GM19025 (cell line): ENCODE data around the gene HMCN1.

Source experiments
- ATAC-seq: cut with Tn5 transposase; IDR thresholded peaks from one replicate; pipeline ENCODE4 v1.9.1; 2021; ENCODE audit warnings: mild to moderate bottlenecking, low read depth, moderate library complexity; ENCODE audit not compliant: unreplicated experiment

Gene HMCN1

GRCh38 chr1:185843297-185843869 is 109.2 kb downstream of the HMCN1 start:
- no peak for ATAC-seq

- ATAC-seq: no peak
These were observed 109.8 kb downstream of the HMCN1 start for GRCh38 chr1:185843986-185844385.

DNA sequence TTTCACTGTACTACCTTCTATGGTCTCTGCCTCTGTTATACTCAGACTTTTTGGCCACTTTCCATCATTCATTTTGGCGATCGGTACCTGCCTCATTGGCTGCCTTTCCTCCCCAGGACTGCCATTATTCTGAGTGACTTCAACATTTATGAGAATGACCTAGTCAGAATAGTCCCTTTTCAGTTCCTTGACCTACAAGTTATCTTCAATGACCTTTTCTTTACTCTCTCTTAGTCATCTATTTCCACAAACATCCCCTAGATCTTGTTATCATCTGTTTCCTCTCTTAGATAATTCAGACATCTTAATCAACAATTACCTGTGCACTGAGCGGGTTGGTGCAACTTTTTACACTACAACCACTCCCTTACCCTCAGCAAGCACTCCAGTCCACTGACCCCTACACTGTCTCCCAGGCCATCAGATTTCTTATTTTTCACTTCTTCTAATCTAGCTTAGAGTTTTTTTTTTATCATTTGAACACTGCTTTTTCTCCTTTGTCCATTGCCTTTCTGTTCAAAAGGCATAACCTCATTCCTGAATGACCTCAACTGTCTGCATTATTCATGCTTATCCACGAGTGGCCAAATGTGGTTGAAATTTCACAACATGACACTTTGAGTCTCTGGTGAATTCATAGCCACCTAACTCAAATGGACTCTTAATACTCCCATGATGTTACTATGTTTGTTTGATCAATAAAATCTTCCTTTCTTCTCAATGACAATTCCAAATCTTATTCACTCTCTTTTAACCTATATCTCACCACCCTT is 112.7 kb downstream of the HMCN1 start:
- no peak for ATAC-seq

DNA sequence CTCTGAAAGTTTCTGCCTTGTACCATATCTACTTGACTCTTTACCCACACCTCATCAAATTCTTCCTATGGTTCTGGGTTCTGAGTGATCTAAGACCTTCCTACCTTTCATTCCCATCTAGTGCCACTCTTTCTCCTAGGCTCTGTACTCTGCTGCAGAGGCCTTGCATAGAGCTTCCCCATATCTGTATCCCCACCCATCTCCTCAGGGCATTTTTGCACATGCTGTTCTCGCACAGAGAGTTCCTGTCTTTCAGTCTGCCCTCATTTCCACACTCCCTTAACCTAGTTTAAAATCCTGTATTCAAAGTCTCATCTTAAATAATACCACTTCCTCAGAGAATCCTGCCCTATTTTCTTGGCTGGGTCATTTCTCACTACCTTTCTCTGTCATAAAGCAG is 114.8 kb downstream of the HMCN1 start:
- no peak for ATAC-seq

GRCh38 chr1:185850366-185850765 is 116.2 kb downstream of the HMCN1 start:
- no peak for ATAC-seq

GRCh38 chr1:185853739-185854138 is 119.5 kb downstream of the HMCN1 start:
- no peak for ATAC-seq

GRCh38 chr1:185856482-185856881 is 122.3 kb downstream of the HMCN1 start:
- ATAC-seq: no peak

DNA sequence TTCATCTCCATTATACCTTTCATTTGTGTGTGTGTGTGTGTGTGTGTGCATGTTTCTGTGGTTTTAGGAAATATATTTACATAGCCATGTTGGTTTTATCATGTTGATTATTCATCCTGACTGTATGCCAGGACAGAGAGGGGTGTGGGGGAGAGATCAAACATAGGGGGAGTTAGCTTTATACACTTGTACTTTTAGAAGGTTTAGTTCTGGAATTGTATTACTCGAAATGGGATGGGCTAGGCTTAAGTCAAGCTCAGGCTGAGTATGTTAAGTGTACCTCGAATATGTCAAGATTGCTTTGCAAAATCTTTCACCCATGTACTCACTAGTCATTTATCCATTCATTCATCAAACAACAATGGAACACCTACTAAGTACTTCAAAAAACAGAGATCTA is 123.3 kb downstream of the HMCN1 start:
- no peak for ATAC-seq

GRCh38 chr1:185860311-185860710 is 126.1 kb downstream of the HMCN1 start:
- ATAC-seq: no peak

GRCh38 chr1:185860859-185861258 is 126.7 kb downstream of the HMCN1 start:
- no peak for ATAC-seq

- ATAC-seq: no peak
These were observed 127.4 kb downstream of the HMCN1 start for GRCh38 chr1:185861630-185862029.

- no peak for ATAC-seq
These were observed 128.0 kb downstream of the HMCN1 start for GRCh38 chr1:185862235-185862634.

GRCh38 chr1:185864331-185864730 is 130.1 kb downstream of the HMCN1 start:
- ATAC-seq: no peak

DNA sequence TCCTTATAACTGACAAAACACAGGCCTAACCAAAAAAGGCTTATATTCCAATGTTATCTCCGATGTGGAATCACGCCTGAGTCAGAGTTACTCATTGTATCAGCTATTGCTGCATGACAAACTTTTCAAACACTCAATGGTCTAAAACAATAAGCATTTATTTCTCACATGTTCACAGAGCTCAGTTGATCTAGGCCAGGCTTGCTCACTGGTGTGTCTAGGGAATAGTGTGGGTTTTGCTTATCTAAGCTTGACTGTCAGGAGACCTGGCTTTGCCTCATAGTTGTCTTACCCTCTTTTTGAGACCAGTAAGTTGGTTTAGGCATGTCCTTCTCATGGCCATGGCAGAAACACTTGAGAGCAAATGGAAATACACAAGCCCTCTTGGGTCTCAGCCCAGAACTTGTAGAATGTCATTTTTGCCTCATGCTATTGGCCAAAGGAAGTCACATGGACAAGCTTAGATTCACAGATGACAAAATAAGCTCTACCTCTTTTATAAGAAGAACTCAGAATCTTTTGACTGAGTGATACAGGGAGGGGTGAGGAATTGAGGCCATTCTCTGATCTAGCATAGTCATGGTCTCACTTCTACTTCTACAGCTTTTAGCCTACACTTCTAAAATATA is 130.8 kb downstream of the HMCN1 start:
- no peak for ATAC-seq

DNA sequence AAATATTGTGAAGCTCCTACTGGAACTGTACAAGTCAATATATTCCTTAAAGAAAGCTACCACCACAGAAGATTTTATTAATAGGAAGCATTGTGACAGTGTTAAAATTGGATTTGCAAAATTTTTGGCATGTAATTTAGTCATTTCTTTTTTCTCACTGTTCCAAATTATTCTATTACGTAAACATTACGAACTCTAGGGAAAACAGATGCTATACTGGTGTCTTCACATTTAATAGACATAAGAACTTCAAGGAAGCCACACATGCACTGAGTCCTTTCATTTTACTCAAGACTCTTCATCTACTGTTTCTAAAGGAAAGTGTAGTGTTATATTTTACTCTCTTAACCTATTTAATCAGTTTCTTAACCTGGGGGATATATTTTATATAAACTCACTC is 135.4 kb downstream of the HMCN1 start:
- ATAC-seq: no peak

DNA sequence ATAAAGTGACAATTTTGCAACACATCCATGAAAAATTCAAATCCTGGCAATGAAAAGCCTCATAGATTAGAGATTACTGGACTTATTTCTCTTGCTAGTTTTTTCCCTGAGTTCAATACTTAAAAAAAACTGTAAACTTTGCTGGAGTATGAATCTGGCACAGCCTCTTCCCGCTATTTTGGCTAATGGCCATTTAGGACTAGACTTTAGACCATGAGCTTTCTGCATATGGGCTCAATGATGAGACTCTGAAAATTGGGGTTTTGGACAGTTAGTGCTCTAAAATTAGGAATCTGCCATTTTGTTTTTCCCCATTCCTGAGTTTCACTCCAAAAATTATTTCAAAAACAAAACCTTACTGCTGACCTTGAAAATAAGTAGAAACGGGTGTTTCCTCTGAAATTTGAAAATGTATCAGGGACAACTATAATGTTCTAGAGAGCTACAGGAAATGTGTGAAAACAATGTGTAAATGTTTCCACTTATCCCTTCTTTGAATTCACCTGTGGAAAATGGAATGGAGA is 137.5 kb downstream of the HMCN1 start:
- no peak for ATAC-seq

- no peak for ATAC-seq
These were observed 140.1 kb downstream of the HMCN1 start for GRCh38 chr1:185874246-185874645.

DNA sequence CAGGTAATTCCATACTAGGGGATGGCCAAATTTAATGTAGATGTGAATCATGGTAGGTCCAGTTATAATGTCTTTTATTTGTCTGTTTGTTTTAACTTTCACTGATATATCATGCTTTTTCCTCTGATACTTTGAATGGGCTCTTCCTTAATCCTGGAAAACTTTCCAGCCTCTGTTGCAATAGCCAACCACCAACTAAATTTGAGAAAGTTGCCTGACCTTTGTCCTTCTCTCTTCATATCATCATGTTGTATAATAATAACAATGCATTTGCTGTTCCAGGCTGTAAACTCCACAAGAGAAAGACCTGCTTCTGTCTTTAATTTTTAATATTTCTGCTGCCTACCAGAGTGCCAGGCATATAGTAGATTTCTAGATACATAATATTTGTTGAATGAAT is 146.1 kb downstream of the HMCN1 start:
- ATAC-seq: no peak

DNA sequence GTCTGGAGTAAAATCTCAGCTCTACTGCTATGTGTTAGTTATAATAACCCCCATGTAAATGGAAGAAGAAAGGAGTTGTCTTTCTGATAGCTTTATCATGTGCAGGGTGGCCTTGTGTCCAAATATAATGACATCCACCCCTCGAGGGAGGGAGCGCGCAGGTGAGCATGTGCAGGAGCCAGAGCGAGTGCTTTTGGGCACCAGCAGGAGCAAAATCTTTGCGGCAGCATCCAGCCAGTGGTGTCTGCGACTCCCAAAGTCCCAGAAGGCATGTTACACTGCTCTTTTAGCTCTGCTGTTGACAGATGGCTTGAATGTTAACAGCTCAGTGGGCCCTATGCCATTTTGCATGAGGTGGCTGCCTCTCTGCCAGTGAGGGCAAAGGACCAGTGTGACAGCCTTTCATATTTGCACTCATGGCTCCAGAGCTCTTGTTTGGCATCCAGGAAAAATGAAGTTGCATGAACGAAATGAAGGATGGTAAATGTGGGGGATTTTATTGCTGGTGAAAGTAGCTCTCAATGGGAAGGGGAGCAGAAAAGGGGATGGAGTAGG is 146.7 kb downstream of the HMCN1 start:
- ATAC-seq: no peak

GRCh38 chr1:185886046-185886445 is 151.9 kb downstream of the HMCN1 start:
- ATAC-seq: no peak

DNA sequence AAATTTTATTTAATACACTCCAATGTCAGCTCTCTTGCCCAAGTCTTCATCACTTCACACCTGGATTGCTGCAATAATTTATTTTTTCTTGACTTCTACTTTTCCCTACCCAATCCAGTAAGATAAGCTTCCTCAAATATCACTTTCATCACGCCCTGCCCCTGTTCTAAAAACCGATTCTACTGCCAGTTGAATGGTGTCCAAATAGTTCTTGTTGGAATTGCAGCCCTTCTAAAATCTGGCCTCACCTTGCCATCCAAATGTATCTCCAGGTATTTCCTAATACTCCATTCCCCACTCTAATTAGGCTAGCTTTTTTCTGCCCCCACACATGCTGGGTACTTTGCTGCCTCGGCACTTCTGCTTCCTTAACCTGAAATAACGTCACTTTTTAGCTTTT is 152.5 kb downstream of the HMCN1 start:
- no peak for ATAC-seq
